ENCODE data around the gene METTL15. TPM values are rescaled to one million over a fixed set of nuclear protein-coding genes. Genes with fewer than 3 reads are reported as not detected.

The METTL15 gene
- total RNA-seq, 2 donors from 2014 or later = 14.4 to 27.5 TPM

Other genes starting within 250 kb of the METTL15 start
- gene KIF18A, start 232 bp upstream of the METTL15 start, total RNA-seq = 10 to 100 TPM; 30.3 to 38.1 TPM